LNCAP (cell line): ENCODE measurements around the gene NPTXR.

Experiments
- TF ChIP-seq, protein P1 (sequence below): fragments of 450-650 bp; IDR thresholded peaks from 2 replicates; pipeline ENCODE4 v1.5.1; 2017; ENCODE audit warnings: mild to moderate bottlenecking

NPTXR gene

DNA sequence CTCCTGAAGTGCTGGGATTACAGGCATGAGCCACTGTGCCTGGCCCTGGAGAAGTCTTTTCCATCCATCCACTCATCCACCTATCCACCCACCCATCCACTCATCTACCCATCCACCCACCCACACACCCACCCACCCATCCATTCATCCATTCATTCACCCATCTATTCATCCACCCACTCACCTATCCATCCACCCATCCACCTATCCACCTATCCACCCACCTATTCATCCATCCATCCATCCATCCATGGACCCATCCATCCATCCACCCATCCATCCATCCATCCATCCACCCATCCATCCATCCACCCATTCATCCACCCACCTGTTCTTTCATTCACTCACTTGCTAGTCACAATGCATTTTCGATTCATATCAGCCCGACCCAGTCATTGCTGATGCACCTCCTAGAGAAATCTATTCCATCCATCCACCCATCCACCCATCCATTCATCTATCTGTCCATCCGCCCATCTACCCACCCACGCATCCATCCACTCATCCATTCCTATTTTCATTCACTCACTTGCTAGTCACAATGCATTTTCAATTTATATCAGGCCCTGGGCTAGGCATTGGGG lies 70.4 kb downstream of the NPTXR start:
- TF ChIP-seq, protein P1, sequence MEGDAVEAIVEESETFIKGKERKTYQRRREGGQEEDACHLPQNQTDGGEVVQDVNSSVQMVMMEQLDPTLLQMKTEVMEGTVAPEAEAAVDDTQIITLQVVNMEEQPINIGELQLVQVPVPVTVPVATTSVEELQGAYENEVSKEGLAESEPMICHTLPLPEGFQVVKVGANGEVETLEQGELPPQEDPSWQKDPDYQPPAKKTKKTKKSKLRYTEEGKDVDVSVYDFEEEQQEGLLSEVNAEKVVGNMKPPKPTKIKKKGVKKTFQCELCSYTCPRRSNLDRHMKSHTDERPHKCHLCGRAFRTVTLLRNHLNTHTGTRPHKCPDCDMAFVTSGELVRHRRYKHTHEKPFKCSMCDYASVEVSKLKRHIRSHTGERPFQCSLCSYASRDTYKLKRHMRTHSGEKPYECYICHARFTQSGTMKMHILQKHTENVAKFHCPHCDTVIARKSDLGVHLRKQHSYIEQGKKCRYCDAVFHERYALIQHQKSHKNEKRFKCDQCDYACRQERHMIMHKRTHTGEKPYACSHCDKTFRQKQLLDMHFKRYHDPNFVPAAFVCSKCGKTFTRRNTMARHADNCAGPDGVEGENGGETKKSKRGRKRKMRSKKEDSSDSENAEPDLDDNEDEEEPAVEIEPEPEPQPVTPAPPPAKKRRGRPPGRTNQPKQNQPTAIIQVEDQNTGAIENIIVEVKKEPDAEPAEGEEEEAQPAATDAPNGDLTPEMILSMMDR = no peak

DNA sequence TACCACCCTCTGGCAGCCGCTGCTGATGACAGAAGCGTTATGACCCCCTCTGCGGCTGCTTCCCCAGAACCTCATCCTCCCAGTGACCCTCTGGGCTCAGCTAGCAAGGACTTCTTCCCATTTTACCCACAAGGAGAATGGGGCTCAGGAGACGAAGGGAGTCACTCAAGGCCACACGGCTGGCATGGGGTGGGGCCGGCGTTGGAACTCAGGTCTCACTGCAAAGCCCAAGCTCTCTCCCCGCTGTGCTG lies 71.3 kb downstream of the NPTXR start:
- TF ChIP-seq, protein P1 = no peak

DNA sequence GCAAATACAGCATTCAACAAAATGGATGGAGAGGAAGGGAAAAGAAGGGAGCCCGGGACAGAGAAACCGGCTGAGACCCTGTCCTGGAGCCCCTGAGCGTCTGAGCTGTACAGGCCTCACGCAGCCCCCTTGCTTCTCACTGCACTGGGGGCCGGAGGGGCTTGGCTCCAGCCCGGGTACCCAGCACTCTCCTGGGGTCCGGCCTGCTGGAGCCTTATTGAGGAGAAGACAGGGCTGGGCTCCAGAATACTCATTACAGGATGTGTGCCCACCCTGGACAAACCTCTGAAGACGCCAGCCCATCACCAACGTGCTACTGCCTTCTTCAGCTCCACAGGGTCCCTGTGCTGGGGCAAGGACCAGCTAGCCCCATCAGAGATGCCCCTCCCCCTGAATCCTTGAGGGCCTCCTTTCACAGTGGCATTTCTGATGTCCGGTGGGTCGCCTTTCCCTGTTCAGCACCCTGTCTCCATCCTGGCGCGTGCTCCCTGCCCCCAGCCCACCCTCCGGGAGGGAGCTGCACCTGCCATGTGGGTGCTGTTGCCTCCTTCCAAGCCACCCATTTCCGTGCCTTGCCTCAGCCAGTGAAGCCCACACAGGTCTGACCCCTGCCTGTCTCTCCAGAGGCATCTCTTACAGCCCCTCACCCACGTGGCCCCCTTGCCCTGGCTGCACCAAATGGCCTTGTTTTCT lies 73.4 kb downstream of the NPTXR start:
- TF ChIP-seq, protein P1 = no peak
